Heart left ventricle (tissue), 16 donors: ENCODE results near the gene SETD6. TPM values are rescaled to one million over a fixed set of nuclear protein-coding genes. Genes with fewer than 3 reads are reported as not detected.

ENCODE experiments used
- ATAC-seq, 4 donors: fragments of 200-7000 bp; cut with Tn5 transposase; one replicate each; pipeline ENCODE4 v1.9.1; 2020 to 2022; ENCODE audit warnings: moderate library complexity in 4 of 4, mild to moderate bottlenecking in 3 of 4, moderate number of reproducible peaks in 1 of 4
- DNase-seq, 5 donors: peaks; one replicate each; pipeline ENCODE4 v3.0.0-alpha.2; 2020
- H3K27ac ChIP-seq, 12 donors: fragments of 200-600 bp; sonication (generic) in 4 of 12; one replicate each; pipeline versions ENCODE4 v1.5.0 to v1.8.0; 2016 to 2022; ENCODE audit warnings: mild to moderate bottlenecking in 2 of 12
- H3K27me3 ChIP-seq, 9 donors: fragments of 200-600 bp; sonication (generic) in 2 of 9; one replicate each; pipeline versions ENCODE4 v1.5.1 to v1.8.0; 2016 to 2022; ENCODE audit warnings: mild to moderate bottlenecking in 3 of 9
- H3K36me3 ChIP-seq, 9 donors: fragments of 200-600 bp; sonication (generic) in 2 of 9; one replicate each; pipeline versions ENCODE4 v1.5.0 to v1.8.0; 2018 to 2022; ENCODE audit warnings: mild to moderate bottlenecking in 2 of 9
- H3K4me1 ChIP-seq, 12 donors: fragments of 200-600 bp; sonication (generic) in 4 of 12; one replicate each; pipeline versions ENCODE4 v1.5.0 to v1.8.0; 2016 to 2022; ENCODE audit warnings: mild to moderate bottlenecking in 3 of 12
- H3K4me3 ChIP-seq, 12 donors: fragments of 200-600 bp; sonication (generic) in 4 of 12; one replicate each; pipeline versions ENCODE4 v1.5.0 to v1.8.0; 2017 to 2022; ENCODE audit warnings: mild to moderate bottlenecking in 9 of 12, moderate library complexity in 4 of 12
- H3K9me3 ChIP-seq, 12 donors: fragments of 200-600 bp; sonication (generic) in 4 of 12; one replicate each; pipeline versions ENCODE4 v1.5.0 to v1.8.0; 2016 to 2022; ENCODE audit warnings: mild to moderate bottlenecking in 1 of 12
- POLR2A ChIP-seq, 2 donors: fragments of 450-650 bp; IDR thresholded peaks; one replicate each; pipeline ENCODE4 v1.6.1; 2017; ENCODE audit warnings: antibody characterized with exemption in 2 of 2, mild to moderate bottlenecking in 2 of 2, moderate library complexity in 2 of 2
- WGBS, 4 donors: extraction: QIAGEN DNeasy Blood & Tissue Kit in 2 of 4; methylation state at CpG; one replicate each; pipeline versions ENCODE4 v1.1.5 to v1.1.7; 2013 to 2018; 5-methylcytosine and 5-hydroxymethylcytosine counted together
- intact Hi-C, 10 donors: fragments of 100-400 bp; cut with DNase I; formaldehyde crosslinking; loops; one replicate each; pipeline versions ENCODE4 v1.11.1 to v1.14.2; 2022
- polyA plus RNA-seq, 2 donors: library from polyadenylated mRNA; stranded (reverse); fragments of 200-250 nt; gene quantifications; one replicate each; pipeline ENCODE4 v1.2.3, GENCODE V29; 2013
- total RNA-seq, 9 donors: library from RNA; depleted of rRNA in 2 of 9; stranded (reverse); fragments of >200 nt in 2 of 9; fragmentation: NEBNext Ultra II Directional in 3 of 9; extraction: Animal tissue kit (Norgen Biotek cat#: 25700) in 3 of 9; gene quantifications; one replicate each; pipeline versions ENCODE4 v1.1.0 to v1.2.4, GENCODE V29; 2016 to 2023
- TF ChIP-seq, protein P1 (sequence below), 12 donors: fragments of 200-600 bp; sonication (generic) in 4 of 12; IDR thresholded peaks; one replicate each; pipeline versions ENCODE4 v1.5.0 to v1.8.0; 2018 to 2022; ENCODE audit warnings: antibody characterized with exemption in 12 of 12, mild to moderate bottlenecking in 5 of 12
- donor health status: ischemic (EF 13 %, LVEDD 7.1; RV severe dilation, severe dysfunction).
- donor health status: healthy with polysubstance abuse.
- donor health status: DM: no; HTN: yes; CAD: no.
- donor health status: DM: no; HTN: no; CAD: no.
- donor health status: ischemic (EF 25% LVEDD 6.9; RV normal size, moderate dysfunction).
- donor health status: ischemic (EF 25% LVEDD 5.7; RV mildly dilated, moderate dysfunction).
- donor health status: healthy.
- donor health status: DM: yes; HTN: yes; CAD: no.
- donor health status: ischemic (EF 35%, LVEDD 5.7; RV mildly dilated, moderate dysfunction).
- donor health status: nonischemic (EF 11% LVEDD 7.7; RV severe dilation, severe dysfunction).
- donor health status: DM: yes; HTN: yes; CAD: no.
- donor health status: PGD.
- donor health status: ischemic (EF 29% LVEDD 5.4; RV normal size, mild dysfunction).
- donor health status: nonischemic (EF 23%, LVEDD 6.1; RV moderate dilation, normal function).

The SETD6 gene
- total and polyA plus RNA-seq, 11 donors, result 10.1 to 18.0 (median 14.3) TPM

DNA sequence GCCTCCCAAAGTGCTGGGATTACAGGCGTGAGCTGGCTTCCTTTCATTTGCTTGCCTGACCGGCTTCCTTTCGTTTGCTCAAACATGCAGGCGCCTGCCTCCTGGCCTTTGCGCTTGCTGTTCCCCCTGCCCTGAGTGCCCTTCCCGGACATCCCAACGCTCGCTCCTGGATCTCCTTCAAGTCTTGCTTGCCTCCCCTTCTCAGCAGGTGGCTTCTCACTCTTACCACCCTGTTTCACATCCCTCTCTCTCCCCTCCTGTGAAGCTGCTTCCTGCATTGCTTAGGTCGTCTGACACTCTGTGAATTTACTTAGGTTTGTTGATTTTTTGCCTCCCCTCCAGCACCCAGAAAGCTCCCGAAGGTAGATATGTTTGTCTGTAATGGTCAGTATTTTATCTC is 41.0 kb upstream of the SETD6 start:
- peaks cover 18 to 93% (median 77%) of the 10 kb centered on the region in 12 donors for H3K4me1 ChIP-seq
- H3K27ac ChIP-seq, result peak overlapping the region; percentile 56 to 99 (median 78)
- peak in 2 of 4 donors; percentile 4 to 22 for ATAC-seq
- WGBS, 4 donors, result 33 to 50% (median 41%) methylated on average over 10 of the region's 10 CpGs
- TF ChIP-seq, protein P1, sequence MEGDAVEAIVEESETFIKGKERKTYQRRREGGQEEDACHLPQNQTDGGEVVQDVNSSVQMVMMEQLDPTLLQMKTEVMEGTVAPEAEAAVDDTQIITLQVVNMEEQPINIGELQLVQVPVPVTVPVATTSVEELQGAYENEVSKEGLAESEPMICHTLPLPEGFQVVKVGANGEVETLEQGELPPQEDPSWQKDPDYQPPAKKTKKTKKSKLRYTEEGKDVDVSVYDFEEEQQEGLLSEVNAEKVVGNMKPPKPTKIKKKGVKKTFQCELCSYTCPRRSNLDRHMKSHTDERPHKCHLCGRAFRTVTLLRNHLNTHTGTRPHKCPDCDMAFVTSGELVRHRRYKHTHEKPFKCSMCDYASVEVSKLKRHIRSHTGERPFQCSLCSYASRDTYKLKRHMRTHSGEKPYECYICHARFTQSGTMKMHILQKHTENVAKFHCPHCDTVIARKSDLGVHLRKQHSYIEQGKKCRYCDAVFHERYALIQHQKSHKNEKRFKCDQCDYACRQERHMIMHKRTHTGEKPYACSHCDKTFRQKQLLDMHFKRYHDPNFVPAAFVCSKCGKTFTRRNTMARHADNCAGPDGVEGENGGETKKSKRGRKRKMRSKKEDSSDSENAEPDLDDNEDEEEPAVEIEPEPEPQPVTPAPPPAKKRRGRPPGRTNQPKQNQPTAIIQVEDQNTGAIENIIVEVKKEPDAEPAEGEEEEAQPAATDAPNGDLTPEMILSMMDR (IDR thresholded peaks at IDR 0.05), result no peak
- TF ChIP-seq POLR2A (IDR thresholded peaks at IDR 0.05), result no peak
- peaks cover 0 to 4% (median 0%) of the 10 kb centered on the region in 9 donors for H3K36me3 ChIP-seq
- peaks cover 0 to 5% (median 0%) of the 10 kb centered on the region in 9 donors for H3K27me3 ChIP-seq
- no peak for DNase-seq
- H3K9me3 ChIP-seq, result no peaks in the 10 kb centered on the region
- intact Hi-C loops, result no loop called here
- H3K4me3 ChIP-seq, result no peak overlapping the region

DNA sequence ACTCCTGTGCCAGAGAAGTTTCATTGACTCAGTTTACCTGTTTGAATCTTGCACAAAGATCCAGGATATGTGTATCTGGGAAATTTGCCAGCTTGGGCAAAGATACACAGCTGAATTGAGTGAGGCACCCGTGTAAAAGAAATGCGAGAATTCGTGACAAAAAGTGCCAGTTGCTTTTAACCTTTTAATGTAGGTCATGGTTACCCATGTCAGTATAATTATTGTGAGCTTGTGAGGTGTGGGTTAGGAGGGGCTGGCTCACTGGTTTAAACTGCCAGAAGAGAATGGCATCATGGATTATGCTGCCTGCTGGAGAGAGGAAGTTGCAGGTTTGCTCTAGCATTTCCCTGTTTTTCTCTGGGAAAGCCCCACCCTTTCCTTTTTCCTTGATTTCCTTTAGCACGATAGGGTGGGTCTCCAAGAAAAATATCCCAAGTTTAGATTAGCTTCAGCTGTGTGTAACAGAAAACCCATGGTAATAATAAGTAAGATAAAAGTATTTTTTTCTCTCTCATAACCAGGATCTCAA is 40.2 kb upstream of the SETD6 start:
- H3K36me3 ChIP-seq, result peaks cover 0 to 5% (median 0%) of the 10 kb centered on the region in 9 donors
- intact Hi-C loops, result no loop called here
- DNase-seq (peak in 1 of 5 donors; percentile 25), ATAC-seq (peak in 2 of 4 donors; percentile 19 to 70)
- H3K4me1 ChIP-seq, result peaks cover 18 to 90% (median 79%) of the 10 kb centered on the region in 12 donors
- H3K27me3 ChIP-seq, result no peaks in the 10 kb centered on the region
- TF ChIP-seq, protein P1 (IDR thresholded peaks at IDR 0.05), result no peak
- TF ChIP-seq POLR2A (IDR thresholded peaks at IDR 0.05), result peak in 1 of 2 donors; percentile 30
- H3K27ac ChIP-seq, result peak overlapping the region; percentile 62 to 99 (median 80)
- no peaks in the 10 kb centered on the region for H3K9me3 ChIP-seq
- WGBS, 4 donors, result 23 to 28% (median 27%) methylated on average over 4 of the region's 4 CpGs
- no peak overlapping the region for H3K4me3 ChIP-seq

DNA sequence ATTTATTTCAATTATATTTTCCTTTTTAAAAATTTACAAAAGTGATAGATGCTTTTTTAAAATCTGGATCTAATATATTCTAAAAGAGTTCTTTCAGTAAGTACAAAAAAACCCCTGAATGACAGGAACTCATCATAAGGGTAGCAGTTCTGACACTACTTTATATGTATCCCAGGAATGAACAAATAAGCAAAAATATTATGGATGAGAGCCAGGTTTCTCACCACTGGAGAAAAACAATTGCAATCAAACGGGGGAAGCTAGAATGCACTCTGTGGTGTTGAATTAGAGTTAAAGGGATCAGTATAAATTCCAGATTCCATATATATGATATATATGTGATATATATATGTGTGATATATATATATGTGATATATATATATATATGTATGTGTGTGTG is 38.5 kb upstream of the SETD6 start:
- peaks cover 14 to 90% (median 72%) of the 10 kb centered on the region in 12 donors for H3K4me1 ChIP-seq
- H3K9me3 ChIP-seq, result no peaks in the 10 kb centered on the region
- no peak for DNase-seq
- ATAC-seq, result no peak
- intact Hi-C loops, result no loop called here
- no peak overlapping the region for H3K4me3 ChIP-seq
- no peak for TF ChIP-seq POLR2A (IDR thresholded peaks at IDR 0.05)
- TF ChIP-seq, protein P1 (IDR thresholded peaks at IDR 0.05), result no peak
- H3K36me3 ChIP-seq, result peaks cover 0 to 5% (median 0%) of the 10 kb centered on the region in 9 donors
- 9 to 23% (median 18%) methylated on average over 1 of the region's 1 CpG for WGBS, 4 donors
- peak overlapping the region in 9 of 12 donors; percentile 33 to 86 (median 69) for H3K27ac ChIP-seq
- no peaks in the 10 kb centered on the region for H3K27me3 ChIP-seq

DNA sequence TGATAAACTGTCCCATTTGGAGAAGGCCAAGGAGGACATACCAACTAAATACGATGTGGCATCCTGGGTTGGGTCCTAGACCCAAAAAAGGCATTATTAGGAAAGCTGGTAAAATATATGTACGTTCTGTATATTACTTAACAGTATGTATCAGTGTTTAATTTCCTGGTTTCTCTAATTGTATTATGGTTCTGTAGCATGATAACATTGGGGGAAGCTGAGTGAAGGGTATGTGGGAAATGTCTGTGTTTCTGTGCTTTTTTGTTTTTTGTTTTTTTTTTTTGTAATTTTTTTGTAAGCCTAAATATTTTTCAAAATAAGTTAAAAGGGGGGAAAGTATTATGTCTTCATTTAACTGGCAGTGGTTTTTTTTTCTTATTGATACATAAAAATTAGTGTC is 36.9 kb upstream of the SETD6 start:
- H3K4me1 ChIP-seq, result peaks cover 13 to 86% (median 61%) of the 10 kb centered on the region in 12 donors

More for the DNA sequence above, 36.9 kb upstream of the SETD6 start:
- 81 to 94% (median 92%) methylated on average over 2 of the region's 2 CpGs for WGBS, 4 donors
- Histone ChIP-seq H3K27me3 (no peaks in the 10 kb centered on the region), H3K4me3 (no peak overlapping the region), H3K36me3 (peaks cover 0 to 5% (median 0%) of the 10 kb centered on the region in 9 donors), H3K9me3 (no peaks in the 10 kb centered on the region), H3K27ac (peak overlapping the region in 1 of 12 donors; percentile 18)
- ATAC-seq (no peak), DNase-seq (no peak)
- TF ChIP-seq, protein P1 (IDR thresholded peaks at IDR 0.05), result no peak
- no peak for TF ChIP-seq POLR2A (IDR thresholded peaks at IDR 0.05)
- intact Hi-C loops, result no loop called here
